MM.1S (cell line): Measurements from ENCODE around the gene BSG.

ENCODE experiments used
- EZH2phosphoT487 ChIP-seq: fragments of 300-600 bp; sonication (generic); IDR thresholded peaks from 2 replicates; pipeline ENCODE4 v1.6.1; 2018; ENCODE audit warnings: antibody characterized with exemption, low read length
- TF ChIP-seq, protein P1 (sequence below): fragments of 300-600 bp; sonication (generic); IDR thresholded peaks from 2 replicates; pipeline ENCODE4 v1.5.1; 2016; ENCODE audit warnings: antibody characterized with exemption, low read length, mixed read lengths

DNA sequence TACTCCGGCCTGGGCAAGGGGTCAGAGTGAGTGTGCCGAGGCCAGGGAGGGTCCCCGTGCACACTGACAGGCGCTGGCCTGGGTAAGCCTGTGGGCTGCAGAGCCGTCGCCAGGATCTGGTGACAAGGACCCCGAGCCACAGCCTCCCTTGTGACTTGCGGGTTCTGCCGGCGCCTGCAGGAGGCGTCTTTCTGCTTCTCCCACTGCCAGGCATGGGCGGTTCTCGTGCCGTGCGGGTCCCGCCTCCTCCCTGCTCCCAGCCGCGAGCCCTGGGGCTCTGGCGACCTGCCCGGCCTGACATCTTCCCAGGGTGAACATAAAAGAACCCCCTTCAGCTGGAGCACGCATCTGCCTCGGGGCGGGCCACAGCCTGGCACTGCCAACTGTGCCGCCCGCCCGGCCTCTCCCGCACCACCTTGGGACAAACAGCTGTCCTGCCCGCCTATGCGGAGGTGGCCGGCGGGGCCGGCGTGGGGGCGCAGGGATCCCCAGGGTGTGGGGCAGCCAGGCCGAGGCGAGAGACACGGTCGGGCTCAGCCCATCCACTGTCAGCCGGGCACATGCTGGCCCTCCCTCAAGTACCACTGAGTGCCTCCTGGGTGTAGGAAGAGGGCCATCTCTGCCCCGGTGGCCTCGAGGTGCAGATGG is 15.8 kb downstream of the BSG start:
- TF ChIP-seq, protein P1, sequence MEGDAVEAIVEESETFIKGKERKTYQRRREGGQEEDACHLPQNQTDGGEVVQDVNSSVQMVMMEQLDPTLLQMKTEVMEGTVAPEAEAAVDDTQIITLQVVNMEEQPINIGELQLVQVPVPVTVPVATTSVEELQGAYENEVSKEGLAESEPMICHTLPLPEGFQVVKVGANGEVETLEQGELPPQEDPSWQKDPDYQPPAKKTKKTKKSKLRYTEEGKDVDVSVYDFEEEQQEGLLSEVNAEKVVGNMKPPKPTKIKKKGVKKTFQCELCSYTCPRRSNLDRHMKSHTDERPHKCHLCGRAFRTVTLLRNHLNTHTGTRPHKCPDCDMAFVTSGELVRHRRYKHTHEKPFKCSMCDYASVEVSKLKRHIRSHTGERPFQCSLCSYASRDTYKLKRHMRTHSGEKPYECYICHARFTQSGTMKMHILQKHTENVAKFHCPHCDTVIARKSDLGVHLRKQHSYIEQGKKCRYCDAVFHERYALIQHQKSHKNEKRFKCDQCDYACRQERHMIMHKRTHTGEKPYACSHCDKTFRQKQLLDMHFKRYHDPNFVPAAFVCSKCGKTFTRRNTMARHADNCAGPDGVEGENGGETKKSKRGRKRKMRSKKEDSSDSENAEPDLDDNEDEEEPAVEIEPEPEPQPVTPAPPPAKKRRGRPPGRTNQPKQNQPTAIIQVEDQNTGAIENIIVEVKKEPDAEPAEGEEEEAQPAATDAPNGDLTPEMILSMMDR = peak; percentile 58
- TF ChIP-seq EZH2phosphoT487 = no peak
